ES-I3 (cell line): Measurements from ENCODE around the gene BCAS3.

Experiments
- H3K36me3 ChIP-seq: 2 replicates; pipeline ENCODE4 v1.6.1; 2013; ENCODE audit warnings: mild to moderate bottlenecking, low read length, control low read depth, moderate library complexity; ENCODE audit not compliant: insufficient read depth
- H3K4me1 ChIP-seq: 2 replicates; pipeline ENCODE4 v1.6.1; 2013; ENCODE audit warnings: mild to moderate bottlenecking, control low read depth, low read length; ENCODE audit not compliant: insufficient read depth
- H3K9ac ChIP-seq: 2 replicates; pipeline ENCODE4 v1.6.1; 2013; ENCODE audit warnings: low read depth, mild to moderate bottlenecking, low read length, moderate library complexity
- H3K9me3 ChIP-seq: 2 replicates; pipeline ENCODE4 v1.6.1; 2013; ENCODE audit warnings: mild to moderate bottlenecking, low read length, moderate library complexity; ENCODE audit not compliant: control insufficient read depth, insufficient read depth

BCAS3 gene

DNA sequence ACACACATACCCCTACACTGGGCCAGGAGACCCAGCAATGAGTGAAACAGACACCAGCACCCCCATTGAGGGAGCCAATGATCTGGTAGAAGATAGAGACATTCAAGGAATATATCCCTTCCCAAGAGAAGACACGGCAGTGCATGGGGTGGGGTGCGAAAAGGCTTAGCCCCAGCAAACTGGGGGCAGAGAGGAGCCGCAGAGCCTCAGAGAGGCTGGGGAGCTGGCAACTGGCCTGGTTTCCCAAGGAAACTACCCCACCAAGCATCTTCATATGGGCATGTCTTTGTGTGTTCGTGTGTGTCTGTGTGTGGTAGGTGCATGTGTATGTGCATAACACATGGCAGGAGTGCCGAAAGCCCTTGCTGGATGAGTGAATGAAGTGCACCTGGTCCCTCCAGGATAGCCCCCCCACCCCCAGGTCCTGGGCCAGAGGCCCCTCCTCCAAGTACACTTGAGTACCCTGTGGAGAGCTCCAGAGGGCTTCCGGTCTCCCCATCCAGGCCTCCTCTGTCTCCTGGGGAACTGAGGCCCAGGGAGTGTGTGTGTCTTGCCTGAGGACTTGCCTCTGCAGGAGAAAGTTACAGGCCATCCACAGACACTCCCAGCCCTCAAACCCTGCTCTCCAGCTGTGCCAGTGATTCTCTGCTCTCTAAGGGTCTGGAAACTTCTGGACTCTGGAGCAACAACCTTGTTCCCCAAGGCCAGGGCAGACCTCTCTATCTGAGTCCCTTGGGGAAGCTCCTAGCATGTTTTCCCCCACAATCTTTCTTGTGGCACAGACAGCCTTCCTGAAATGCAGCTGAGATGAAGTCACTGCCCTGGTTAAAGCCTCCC is 737.9 kb downstream of the BCAS3 start:
- H3K4me1 ChIP-seq, result peaks cover 5% of the 10 kb centered on the region; the same call in 1 of the 2 replicates
- H3K9ac ChIP-seq, result no peak overlapping the region
- no peaks in the 10 kb centered on the region for H3K9me3 ChIP-seq
- H3K36me3 ChIP-seq, result no peaks in the 10 kb centered on the region

DNA sequence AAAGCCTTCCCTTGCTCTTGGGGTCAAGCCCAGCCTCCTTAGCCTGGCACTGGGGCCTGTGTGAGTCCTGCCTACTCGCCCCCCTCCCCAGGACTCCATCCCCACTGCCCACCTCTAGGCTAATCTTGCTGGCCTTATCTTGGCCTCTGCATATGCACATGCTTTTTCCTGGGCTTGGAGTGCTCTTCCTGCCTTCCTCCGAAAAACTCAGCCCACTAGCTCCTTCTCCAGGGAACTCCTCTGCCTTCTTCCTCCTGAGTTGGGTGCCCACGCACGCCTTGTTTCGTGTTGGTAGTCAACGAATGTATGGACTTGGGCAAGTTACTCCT is 738.5 kb downstream of the BCAS3 start:
- no peaks in the 10 kb centered on the region for H3K36me3 ChIP-seq
- H3K9me3 ChIP-seq, result no peaks in the 10 kb centered on the region
- peaks cover 4% of the 10 kb centered on the region; the same call in 1 of the 2 replicates for H3K4me1 ChIP-seq
- H3K9ac ChIP-seq, result peak overlapping the region; percentile 26; the same call in 1 of the 2 replicates

DNA sequence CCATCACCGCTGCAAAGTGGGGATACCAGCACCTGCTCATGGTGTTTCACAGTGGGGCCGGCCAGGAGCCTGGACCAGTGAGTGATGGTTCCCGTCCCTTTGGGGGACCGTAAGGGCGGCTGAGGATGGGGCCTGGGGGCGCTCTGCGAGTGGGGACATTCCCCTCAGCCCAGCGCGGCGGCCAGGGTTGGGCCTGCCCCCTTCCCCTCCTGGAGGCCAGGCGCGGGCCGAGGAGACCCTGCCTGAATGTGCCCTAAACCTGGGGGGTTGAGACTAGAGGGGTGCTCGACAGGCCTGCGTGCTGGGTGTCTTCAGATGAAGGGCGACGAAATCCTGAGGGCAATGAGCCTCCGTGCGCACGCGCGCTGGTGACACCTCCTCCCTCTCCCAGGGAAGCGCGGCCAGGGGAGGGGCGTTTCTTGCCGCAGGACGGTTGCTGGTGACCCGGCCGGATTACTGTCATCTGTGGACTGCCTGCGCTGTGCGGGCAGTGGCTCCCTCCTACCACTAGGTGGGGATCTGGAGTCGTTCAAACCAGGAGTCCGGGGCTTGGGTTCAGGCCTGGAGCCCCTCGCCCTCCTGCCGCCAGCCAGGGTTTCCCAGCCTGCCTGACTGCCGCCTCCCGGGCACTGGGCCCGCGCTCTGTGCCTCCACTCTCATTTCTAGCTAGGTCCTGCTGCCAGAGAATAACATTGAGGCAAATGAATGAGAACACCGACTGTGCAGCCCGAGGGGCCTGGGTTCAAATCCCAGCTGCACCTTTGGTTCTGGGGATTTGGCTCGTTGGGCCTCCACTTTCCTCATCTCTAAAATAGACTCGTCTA is 739.1 kb downstream of the BCAS3 start:
- H3K36me3 ChIP-seq, result no peaks in the 10 kb centered on the region
- H3K4me1 ChIP-seq, result peaks cover 4% of the 10 kb centered on the region; the same call in 1 of the 2 replicates
- H3K9ac ChIP-seq, result peak overlapping the region; percentile 26; the same call in 1 of the 2 replicates
- no peaks in the 10 kb centered on the region for H3K9me3 ChIP-seq

DNA sequence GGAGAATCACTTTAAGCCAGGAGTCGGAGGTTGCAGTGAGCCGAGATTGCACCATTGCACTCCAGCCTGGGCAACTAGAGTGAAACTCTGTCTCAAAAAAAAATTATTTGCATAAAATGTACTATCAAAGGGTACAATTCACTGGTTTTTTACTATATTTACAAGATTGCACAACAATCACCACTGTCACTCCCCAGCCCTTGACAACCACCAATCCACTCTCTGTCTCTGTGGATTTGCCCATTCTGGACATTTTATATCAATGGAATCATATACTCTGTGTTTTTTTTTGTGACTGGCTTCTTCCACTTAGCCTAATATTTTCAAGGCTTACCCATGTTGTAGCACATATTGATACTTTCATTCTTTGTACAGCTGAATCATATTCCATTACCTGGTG is 740.8 kb downstream of the BCAS3 start:
- Histone ChIP-seq H3K9ac (no peak overlapping the region), H3K36me3 (no peaks in the 10 kb centered on the region), H3K4me1 (peaks cover 1% of the 10 kb centered on the region; the same call in 1 of the 2 replicates), H3K9me3 (no peaks in the 10 kb centered on the region)

DNA sequence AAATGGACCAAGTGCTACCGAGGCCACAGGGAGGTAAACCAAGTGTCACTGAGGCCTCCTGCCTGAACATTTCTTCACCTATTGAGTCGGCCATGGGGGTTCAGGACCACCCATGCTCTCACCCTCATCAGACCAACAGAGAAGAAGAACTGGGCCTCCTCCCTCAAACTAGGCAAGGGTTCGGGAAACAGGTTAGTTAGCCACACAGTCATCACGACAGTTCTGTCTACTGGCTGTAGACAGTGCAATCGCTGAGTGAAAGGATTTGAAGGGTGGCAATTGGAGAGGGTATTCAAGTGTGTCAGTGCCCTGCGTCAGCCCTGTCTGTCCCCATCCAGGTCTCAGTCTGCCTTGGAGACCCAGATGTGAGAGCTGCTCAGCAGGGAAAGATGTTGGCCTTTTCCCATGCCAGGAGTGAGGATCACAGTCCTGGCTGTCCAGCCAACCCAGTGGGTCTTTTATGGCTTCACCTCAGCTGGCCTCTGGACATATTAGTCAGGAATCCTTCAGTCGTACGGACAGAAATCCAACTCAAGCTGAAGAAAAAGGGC is 741.9 kb downstream of the BCAS3 start:
- Histone ChIP-seq H3K36me3 (no peaks in the 10 kb centered on the region), H3K4me1 (no peaks in the 10 kb centered on the region), H3K9ac (no peak overlapping the region)

DNA sequence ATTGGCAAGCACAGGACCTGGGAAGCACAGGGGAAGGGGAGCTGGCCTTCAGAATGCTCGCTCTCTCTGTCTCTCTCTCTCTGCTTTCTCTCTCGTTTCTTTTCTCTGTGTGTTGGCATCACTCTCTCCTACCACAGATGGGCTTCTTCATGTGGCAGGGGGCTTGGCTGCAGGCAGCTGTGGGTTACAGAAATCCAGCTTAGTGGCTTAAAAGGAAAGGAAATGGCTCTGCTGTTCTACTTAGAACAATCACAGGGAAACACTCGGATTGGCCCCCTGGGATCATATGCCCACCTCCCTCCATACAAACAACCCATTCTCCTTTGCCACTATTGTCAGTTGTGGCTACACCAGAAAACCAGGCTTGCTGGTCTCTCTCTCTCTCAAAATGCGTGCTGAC is 742.4 kb downstream of the BCAS3 start:
- Histone ChIP-seq H3K4me1 (no peaks in the 10 kb centered on the region), H3K9ac (no peak overlapping the region), H3K9me3 (no peaks in the 10 kb centered on the region), H3K36me3 (no peaks in the 10 kb centered on the region)

More for the DNA sequence above, 741.9 kb downstream of the BCAS3 start:
- no peaks in the 10 kb centered on the region for H3K9me3 ChIP-seq

DNA sequence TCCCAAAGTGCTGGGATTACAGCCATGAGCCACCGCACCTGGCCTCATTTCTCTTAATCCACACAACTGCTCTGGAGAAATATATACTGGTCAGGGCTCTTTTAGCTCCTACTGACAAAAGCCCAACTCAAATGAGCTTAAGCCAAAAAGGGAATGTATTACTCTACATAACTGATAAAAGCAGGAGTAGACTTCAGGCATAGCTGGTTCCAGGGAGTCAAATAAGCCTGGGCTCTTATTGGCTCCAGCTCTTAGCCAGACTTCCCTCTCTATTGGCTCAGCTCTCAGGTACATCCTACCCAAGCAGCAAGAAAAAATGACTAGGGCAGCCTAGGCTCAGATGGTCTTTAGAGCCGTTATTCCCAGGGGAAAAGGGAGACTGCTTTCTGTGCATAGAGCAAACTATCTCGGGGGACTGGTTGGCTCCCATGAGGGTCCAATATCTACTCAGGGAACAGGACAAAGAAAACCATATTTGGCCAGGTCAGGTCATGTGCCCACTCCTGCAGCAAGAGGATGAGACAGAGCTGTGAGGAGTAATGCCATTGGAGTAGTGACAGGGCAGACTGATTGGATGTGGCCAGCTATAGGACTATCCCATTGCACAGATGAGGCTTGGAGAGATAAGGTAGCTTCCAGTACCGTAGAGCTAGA is 743.2 kb downstream of the BCAS3 start:
- no peaks in the 10 kb centered on the region for H3K4me1 ChIP-seq

DNA sequence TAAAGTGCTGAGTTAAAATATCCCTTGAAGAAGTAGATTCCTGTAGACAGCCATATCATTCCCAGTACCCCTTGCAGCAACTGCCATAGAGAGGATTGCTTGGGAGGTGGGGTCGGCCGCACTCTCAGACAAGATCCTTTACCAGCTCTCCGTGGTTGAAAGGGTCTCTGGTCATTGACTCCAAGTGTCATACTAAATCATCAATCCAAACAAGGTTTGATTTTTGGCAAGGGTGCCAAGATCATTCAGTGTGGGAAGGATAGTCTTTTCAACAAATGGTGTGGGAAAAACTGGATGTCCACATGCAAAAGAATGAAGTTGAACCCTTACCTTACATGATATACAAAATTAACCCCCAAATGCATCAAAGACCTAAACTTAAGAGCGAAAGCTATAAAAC is 743.8 kb downstream of the BCAS3 start:
- no peaks in the 10 kb centered on the region for H3K9me3 ChIP-seq
- H3K9ac ChIP-seq, result no peak overlapping the region
- H3K4me1 ChIP-seq, result no peaks in the 10 kb centered on the region
- H3K36me3 ChIP-seq, result no peaks in the 10 kb centered on the region

More for the DNA sequence above, 743.2 kb downstream of the BCAS3 start:
- Histone ChIP-seq H3K9ac (no peak overlapping the region), H3K9me3 (no peaks in the 10 kb centered on the region), H3K36me3 (no peaks in the 10 kb centered on the region)

DNA sequence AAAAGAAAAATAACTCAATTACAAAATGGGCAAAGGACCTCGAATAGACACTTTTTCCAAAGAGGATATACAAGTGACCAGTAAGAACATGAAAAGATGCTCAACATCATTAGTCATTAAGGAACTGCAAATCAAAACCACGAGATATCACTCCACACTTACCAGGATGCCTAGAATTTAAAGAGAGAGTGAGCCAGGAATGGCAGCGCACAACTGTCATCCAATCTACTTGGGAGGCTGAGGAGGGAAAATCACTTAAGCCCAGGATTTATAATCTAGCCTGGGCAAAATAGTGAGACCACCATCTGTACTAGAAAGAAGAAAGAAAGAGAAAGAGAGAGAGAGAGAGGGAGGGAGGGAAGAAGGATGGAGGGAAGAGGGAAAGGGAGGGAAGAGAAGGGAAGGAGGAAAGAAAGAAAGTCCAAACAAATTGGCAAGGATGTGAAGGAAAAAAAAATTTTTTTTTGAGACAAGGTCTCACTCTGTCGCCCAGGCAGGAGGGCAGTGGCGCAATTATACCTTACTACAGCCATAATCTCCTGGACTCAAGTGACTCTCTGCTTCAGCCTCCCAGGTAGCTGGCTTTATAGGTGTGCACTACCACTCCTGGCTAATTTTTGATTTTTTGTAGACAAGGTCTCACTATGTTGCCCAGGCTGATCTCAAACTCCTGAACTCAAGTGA is 744.6 kb downstream of the BCAS3 start:
- Histone ChIP-seq H3K9me3 (no peaks in the 10 kb centered on the region), H3K9ac (no peak overlapping the region), H3K36me3 (no peaks in the 10 kb centered on the region), H3K4me1 (no peaks in the 10 kb centered on the region; the same call in 1 of the 2 replicates)

DNA sequence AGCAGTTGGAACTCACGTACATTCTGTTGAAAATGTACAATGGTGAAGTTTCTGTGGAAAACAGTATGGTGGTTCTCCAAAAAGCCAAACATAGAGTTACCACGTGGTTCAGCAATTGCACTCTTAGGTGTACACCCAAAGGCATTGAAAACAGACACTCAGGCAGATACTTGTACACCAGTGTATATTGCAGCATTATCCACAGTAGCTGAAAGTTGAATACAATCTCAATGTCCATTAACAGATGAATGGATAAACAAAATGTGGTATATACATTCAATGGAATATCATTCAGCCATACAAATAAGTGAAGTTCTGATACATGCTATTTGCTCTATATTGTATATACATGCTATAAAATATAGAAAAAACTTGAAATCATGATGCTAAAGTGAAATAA is 745.2 kb downstream of the BCAS3 start:
- Histone ChIP-seq H3K9me3 (no peaks in the 10 kb centered on the region), H3K9ac (no peak overlapping the region), H3K4me1 (no peaks in the 10 kb centered on the region; the same call in 1 of the 2 replicates), H3K36me3 (no peaks in the 10 kb centered on the region)

DNA sequence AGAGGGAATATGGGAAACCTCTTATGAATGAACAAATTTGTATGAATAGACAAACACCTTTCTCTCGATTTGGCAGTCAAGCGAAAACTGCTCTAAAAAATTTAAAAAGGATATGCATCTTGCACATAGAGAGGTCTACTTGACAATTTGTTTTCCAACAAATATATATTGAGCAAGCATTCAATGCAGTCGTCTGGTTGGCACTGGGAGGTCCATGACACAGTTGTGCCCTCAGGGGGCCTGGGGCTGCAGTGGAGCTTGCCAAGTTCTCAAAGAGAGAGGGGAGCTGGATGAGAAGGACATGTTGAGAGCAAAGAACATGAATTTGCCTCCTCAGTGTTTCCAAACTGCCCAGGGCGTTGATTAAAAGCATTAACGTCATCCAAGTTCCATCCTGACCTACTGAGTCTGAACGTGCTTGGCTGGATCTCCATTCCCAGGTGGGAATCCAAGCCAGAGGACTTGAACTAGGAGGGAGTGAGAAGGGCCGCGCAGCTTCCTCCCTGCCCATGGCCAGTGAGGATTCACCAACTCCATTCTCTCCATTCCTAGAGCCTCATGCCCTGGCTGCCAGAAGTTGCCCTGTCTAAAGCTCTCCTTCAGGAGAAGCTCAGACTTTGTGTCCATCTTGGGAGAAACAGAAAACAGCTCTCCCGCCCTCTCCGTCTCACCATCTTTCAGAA is 746.5 kb downstream of the BCAS3 start:
- Histone ChIP-seq H3K4me1 (no peaks in the 10 kb centered on the region; the same call in 1 of the 2 replicates), H3K9me3 (no peaks in the 10 kb centered on the region), H3K9ac (no peak overlapping the region), H3K36me3 (no peaks in the 10 kb centered on the region)

DNA sequence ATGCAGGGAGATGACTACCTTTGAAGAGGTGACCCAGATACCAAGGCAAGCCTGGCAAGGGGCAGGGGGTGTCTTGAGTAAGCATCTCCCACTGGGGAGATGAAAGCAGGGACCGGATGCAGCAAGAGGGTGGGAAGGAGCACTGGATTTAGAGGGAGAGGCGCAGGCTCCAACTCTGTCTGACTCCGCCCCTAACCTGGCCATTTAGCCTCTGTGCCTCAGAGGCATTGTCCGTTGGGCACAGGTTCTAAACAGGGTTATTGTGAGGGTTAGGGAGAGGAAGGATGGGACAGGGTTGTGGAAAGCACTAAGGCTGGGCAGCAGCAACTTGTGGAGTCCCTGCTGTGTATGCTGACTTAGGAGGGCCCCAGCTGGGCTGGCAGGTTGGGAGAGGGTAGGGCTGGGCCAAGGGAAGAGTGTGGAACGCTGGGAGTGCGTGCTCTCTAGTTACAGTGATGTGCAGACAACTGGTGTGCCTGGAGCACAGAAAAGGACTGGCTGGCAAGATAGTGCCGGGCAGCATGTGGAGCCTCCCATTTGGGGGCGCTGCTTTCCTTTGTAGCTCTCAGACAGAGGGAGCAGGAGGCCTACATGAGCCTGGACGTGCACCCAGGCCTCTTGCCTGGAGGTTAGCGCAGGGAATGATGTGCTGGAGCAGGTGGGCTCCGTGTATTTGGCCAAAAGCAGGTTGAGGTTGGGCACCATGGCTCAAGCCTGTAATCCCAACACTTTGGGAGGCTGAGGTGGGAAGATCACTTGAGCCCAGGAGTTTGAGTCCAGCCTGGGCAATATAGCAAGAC is 748.2 kb downstream of the BCAS3 start:
- H3K36me3 ChIP-seq, result no peaks in the 10 kb centered on the region
- H3K9me3 ChIP-seq, result no peaks in the 10 kb centered on the region
- H3K9ac ChIP-seq, result no peak overlapping the region
- H3K4me1 ChIP-seq, result no peaks in the 10 kb centered on the region; the same call in 1 of the 2 replicates
